GM15510 (cell line): Measurements from ENCODE around the gene CDIP1.

Experiments used
- POLR2A ChIP-seq: IDR thresholded peaks from 3 replicates; pipeline ENCODE4 v1.6.1; 2011; ENCODE audit warnings: borderline replicate concordance; ENCODE audit not compliant: insufficient read length; ENCODE audit errors: extremely low read depth

The CDIP1 gene

GRCh38 chr16:4468972-4469371 is 69.6 kb downstream of the CDIP1 start:
- no peak for TF ChIP-seq POLR2A

GRCh38 chr16:4467916-4468315 is 70.7 kb downstream of the CDIP1 start:
- no peak for TF ChIP-seq POLR2A

- TF ChIP-seq POLR2A = no peak
Observed at GRCh38 chr16:4465977-4466779, 72.4 kb downstream of the CDIP1 start.

GRCh38 chr16:4463522-4464163 is 74.9 kb downstream of the CDIP1 start:
- no peak for TF ChIP-seq POLR2A

GRCh38 chr16:4461250-4462085 is 77.1 kb downstream of the CDIP1 start:
- no peak for TF ChIP-seq POLR2A

DNA sequence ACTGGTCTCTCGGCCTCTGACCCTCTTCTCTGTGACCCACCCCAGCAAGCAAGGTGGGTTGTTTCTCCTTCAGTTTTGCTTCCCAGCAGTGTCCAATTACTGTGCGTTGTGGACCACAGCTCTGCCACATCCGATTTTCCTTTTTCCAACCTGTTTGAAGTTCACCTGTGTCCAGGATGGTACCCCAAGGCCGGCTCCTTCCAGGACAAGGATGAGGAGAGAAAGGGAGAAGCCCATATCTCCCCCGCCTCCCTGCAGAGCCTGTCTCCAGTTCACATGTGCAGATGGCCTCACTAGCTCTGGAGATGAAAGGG is 77.7 kb downstream of the CDIP1 start:
- no peak for TF ChIP-seq POLR2A
